ENCODE data around the gene GABRB1.

Gene GABRB1

GRCh38 chr4:47049347-47049746 is 18.0 kb downstream of the GABRB1 start:
- DNase-seq (ENCODE audit: low read depth in 3 of 3) = no peak

GRCh38 chr4:47050761-47051725 is 19.7 kb downstream of the GABRB1 start:
- no peak for DNase-seq (ENCODE audit: low read depth in 3 of 3)

- no peak for DNase-seq (ENCODE audit: low read depth in 3 of 3)
Measured at GRCh38 chr4:47053485-47053884, 22.1 kb downstream of the GABRB1 start.

- DNase-seq (ENCODE audit: low read depth in 3 of 3) = no peak
Measured at GRCh38 chr4:47054130-47054529, 22.8 kb downstream of the GABRB1 start.

- no peak for DNase-seq (ENCODE audit: low read depth in 3 of 3)
Measured at GRCh38 chr4:47057991-47058390, 26.6 kb downstream of the GABRB1 start.

- DNase-seq (ENCODE audit: low read depth in 3 of 3) = no peak
Measured at GRCh38 chr4:47060561-47060960, 29.2 kb downstream of the GABRB1 start.

GRCh38 chr4:47061435-47061834 is 30.1 kb downstream of the GABRB1 start:
- DNase-seq (ENCODE audit: low read depth in 3 of 3) = no peak

- DNase-seq (ENCODE audit: low read depth in 3 of 3) = no peak
Measured at GRCh38 chr4:47065051-47065481, 33.7 kb downstream of the GABRB1 start.

- no peak for DNase-seq (ENCODE audit: low read depth in 3 of 3)
Measured at GRCh38 chr4:47068986-47069385, 37.6 kb downstream of the GABRB1 start.

- no peak for DNase-seq (ENCODE audit: low read depth in 3 of 3)
Measured at GRCh38 chr4:47071901-47072341, 40.6 kb downstream of the GABRB1 start.

- DNase-seq (ENCODE audit: low read depth in 3 of 3) = no peak
Measured at GRCh38 chr4:47073647-47074046, 42.3 kb downstream of the GABRB1 start.

- no peak for DNase-seq (ENCODE audit: low read depth in 3 of 3)
Measured at GRCh38 chr4:47074816-47075215, 43.4 kb downstream of the GABRB1 start.

GRCh38 chr4:47075262-47075661 is 43.9 kb downstream of the GABRB1 start:
- no peak for DNase-seq (ENCODE audit: low read depth in 3 of 3)

GRCh38 chr4:47075919-47076318 is 44.6 kb downstream of the GABRB1 start:
- no peak for DNase-seq (ENCODE audit: low read depth in 3 of 3)

- DNase-seq (ENCODE audit: low read depth in 3 of 3) = no peak
Measured at GRCh38 chr4:47084111-47084510, 52.7 kb downstream of the GABRB1 start.

- DNase-seq (ENCODE audit: low read depth in 3 of 3) = no peak
Measured at GRCh38 chr4:47084795-47085194, 53.4 kb downstream of the GABRB1 start.

GRCh38 chr4:47088298-47088697 is 56.9 kb downstream of the GABRB1 start:
- no peak for DNase-seq (ENCODE audit: low read depth in 3 of 3)

- no peak for DNase-seq (ENCODE audit: low read depth in 3 of 3)
Measured at GRCh38 chr4:47095884-47096283, 64.5 kb downstream of the GABRB1 start.

- DNase-seq (ENCODE audit: low read depth in 3 of 3) = no peak
Measured at GRCh38 chr4:47101453-47101852, 70.1 kb downstream of the GABRB1 start.

- no peak for DNase-seq (ENCODE audit: low read depth in 3 of 3)
Measured at GRCh38 chr4:47104986-47105385, 73.6 kb downstream of the GABRB1 start.

GRCh38 chr4:47106561-47106960 is 75.2 kb downstream of the GABRB1 start:
- no peak for DNase-seq (ENCODE audit: low read depth in 3 of 3)

GRCh38 chr4:47109379-47109778 is 78.0 kb downstream of the GABRB1 start:
- DNase-seq (ENCODE audit: low read depth in 3 of 3) = no peak

- no peak for DNase-seq (ENCODE audit: low read depth in 3 of 3)
Measured at GRCh38 chr4:47110546-47111132, 79.3 kb downstream of the GABRB1 start.

All from stimulated activated CD4-positive, alpha-beta T cell treated with anti-CD3 and anti-CD28 coated beads, TNF-alpha, amount 100 ng/mL, for 24 hours (primary cell).